ENCODE measurements around the gene TXNIP.
A peak's percentile ranks its signal among the peaks of the same experiment; 100 is the strongest.

TXNIP gene

GRCh38 chr1:145956781-145957442 is 39.5 kb downstream of the TXNIP start:
- no peak for TF ChIP-seq CTCF (IDR thresholded peaks at IDR 0.05; ENCODE audit: insufficient read depth, low read length, poor library complexity, severe bottlenecking)
- Histone ChIP-seq H3K27me3 (replicated peaks; ENCODE audit: control insufficient read depth, insufficient read depth, low read length) (no peaks in the 10 kb centered on the region), H3K36me3 (ENCODE audit: control insufficient read depth, insufficient read depth, low read length) (no peaks in the 10 kb centered on the region), H3K4me3 (replicated peaks; ENCODE audit: low read depth, low read length) (peak overlapping the region; percentile 74)
- DNase-seq (ENCODE audit: extremely low read depth, insufficient read length), result no peak

- no peaks in the 10 kb centered on the region for H3K27me3 ChIP-seq (replicated peaks; ENCODE audit: control insufficient read depth, insufficient read depth, low read length)
- DNase-seq (ENCODE audit: extremely low read depth, insufficient read length), result no peak
These were observed 40.0 kb downstream of the TXNIP start for GRCh38 chr1:145956361-145956760.

GRCh38 chr1:145955436-145955835 is 40.9 kb downstream of the TXNIP start:
- H3K4me3 ChIP-seq (replicated peaks; ENCODE audit: low read depth, low read length), result no peak overlapping the region
- H3K27me3 ChIP-seq (replicated peaks; ENCODE audit: control insufficient read depth, insufficient read depth, low read length), result no peaks in the 10 kb centered on the region
- no peaks in the 10 kb centered on the region; the same call in 1 of the 2 replicates for H3K36me3 ChIP-seq (ENCODE audit: control insufficient read depth, insufficient read depth, low read length)
- DNase-seq (ENCODE audit: extremely low read depth, insufficient read length), result no peak
- no peak for TF ChIP-seq CTCF (IDR thresholded peaks at IDR 0.05; ENCODE audit: insufficient read depth, low read length, poor library complexity, severe bottlenecking)

More at GRCh38 chr1:145956361-145956760, 40.0 kb downstream of the TXNIP start:
- no peak for TF ChIP-seq CTCF (IDR thresholded peaks at IDR 0.05; ENCODE audit: insufficient read depth, low read length, poor library complexity, severe bottlenecking)
- H3K36me3 ChIP-seq (ENCODE audit: control insufficient read depth, insufficient read depth, low read length), result no peaks in the 10 kb centered on the region
- H3K4me3 ChIP-seq (replicated peaks; ENCODE audit: low read depth, low read length), result peak overlapping the region; percentile 74

- Histone ChIP-seq H3K27me3 (replicated peaks; ENCODE audit: control insufficient read depth, insufficient read depth, low read length) (no peaks in the 10 kb centered on the region), H3K4me3 (replicated peaks; ENCODE audit: low read depth, low read length) (no peak overlapping the region), H3K36me3 (ENCODE audit: control insufficient read depth, insufficient read depth, low read length) (no peaks in the 10 kb centered on the region; the same call in 1 of the 2 replicates)
- TF ChIP-seq CTCF (IDR thresholded peaks at IDR 0.05; ENCODE audit: insufficient read depth, low read length, poor library complexity, severe bottlenecking), result no peak
- no peak for DNase-seq (ENCODE audit: extremely low read depth, insufficient read length)
These were observed 42.5 kb downstream of the TXNIP start for GRCh38 chr1:145953861-145954260.

GRCh38 chr1:145952903-145953302 is 43.5 kb downstream of the TXNIP start:
- no peaks in the 10 kb centered on the region; the same call in 1 of the 2 replicates for H3K36me3 ChIP-seq (ENCODE audit: control insufficient read depth, insufficient read depth, low read length)
- H3K4me3 ChIP-seq (replicated peaks; ENCODE audit: low read depth, low read length), result no peak overlapping the region
- no peaks in the 10 kb centered on the region for H3K27me3 ChIP-seq (replicated peaks; ENCODE audit: control insufficient read depth, insufficient read depth, low read length)
- TF ChIP-seq CTCF (IDR thresholded peaks at IDR 0.05; ENCODE audit: insufficient read depth, low read length, poor library complexity, severe bottlenecking), result no peak
- DNase-seq (ENCODE audit: extremely low read depth, insufficient read length), result no peak
